HFF-Myc (cell line): Measurements from ENCODE around the gene PRKCB.
"Not testable (repeated sequence)": the region's sequence is repeated elsewhere in the genome, so short reads cannot be mapped to it uniquely, and the experiment has no call there.

Experiments used
- DNase-seq: peaks from one replicate; pipeline ENCODE4 v3.0.0-alpha.2; 2011; ENCODE audit warnings: low read depth; ENCODE audit errors: extremely low read depth
- H3K4me3 ChIP-seq: replicated peaks from 2 replicates; pipeline ENCODE4 v1.5.1; 2011; ENCODE audit warnings: low read depth, mild to moderate bottlenecking, control low read depth, low read length
- CTCF ChIP-seq: IDR thresholded peaks from 2 replicates; pipeline ENCODE4 v1.5.1; 2012; ENCODE audit warnings: mild to moderate bottlenecking, low read depth, low read length, control low read depth; ENCODE audit errors: missing control alignments

PRKCB gene

GRCh38 chr16:24149102-24149501 lies 313.3 kb downstream of the PRKCB start:
- no peak for DNase-seq
- no peak for TF ChIP-seq CTCF

GRCh38 chr16:24150282-24150681 lies 314.5 kb downstream of the PRKCB start:
- no peak overlapping the region for H3K4me3 ChIP-seq
- no peak for TF ChIP-seq CTCF
- no peak for DNase-seq

More at GRCh38 chr16:24149102-24149501, 313.3 kb downstream of the PRKCB start:
- H3K4me3 ChIP-seq: no peak overlapping the region

- TF ChIP-seq CTCF: no peak
- no peak overlapping the region for H3K4me3 ChIP-seq
- no peak for DNase-seq
These were observed 315.7 kb downstream of the PRKCB start for GRCh38 chr16:24151482-24151939.

- not testable (repeated sequence) for H3K4me3 ChIP-seq, DNase-seq
These were observed 316.3 kb downstream of the PRKCB start for GRCh38 chr16:24152048-24152447.

GRCh38 chr16:24152826-24153225 lies 317.0 kb downstream of the PRKCB start:
- TF ChIP-seq CTCF: no peak
- no peak for DNase-seq
- no peak overlapping the region for H3K4me3 ChIP-seq

GRCh38 chr16:24156777-24157176 lies 321.0 kb downstream of the PRKCB start:
- TF ChIP-seq CTCF: no peak
- no peak for DNase-seq
- no peak overlapping the region for H3K4me3 ChIP-seq

GRCh38 chr16:24163935-24164334 lies 328.2 kb downstream of the PRKCB start:
- no peak for TF ChIP-seq CTCF
- no peak overlapping the region for H3K4me3 ChIP-seq

More at GRCh38 chr16:24163935-24164334, 328.2 kb downstream of the PRKCB start:
- no peak for DNase-seq
